HepG2 (cell line): ENCODE results near the gene ARHGAP5. TPM values are rescaled to one million over a fixed set of nuclear protein-coding genes. Genes with fewer than 3 reads are reported as not detected.

ENCODE experiments used
- ATF1 ChIP-seq: IDR thresholded peaks from 2 replicates; pipeline ENCODE4 v1.6.1; 2016; ENCODE audit warnings: mild to moderate bottlenecking, control low read depth
- CCDC6 ChIP-seq: sonication (generic); formaldehyde crosslinking; IDR thresholded peaks from 2 replicates; pipeline ENCODE4 v1.8.1; 2022; ENCODE audit warnings: mild to moderate bottlenecking, missing genetic modification reagents, moderate library complexity
- ELF3 ChIP-seq: IDR thresholded peaks from 2 replicates; pipeline ENCODE4 v1.6.1; 2016; ENCODE audit warnings: missing genetic modification reagents, missing compliant biosample characterization
- GPN1 ChIP-seq: sonication (generic); formaldehyde crosslinking; IDR thresholded peaks from 2 replicates; pipeline ENCODE4 v1.5.1; 2020; ENCODE audit warnings: missing genetic modification reagents, borderline replicate concordance
- KMT2B ChIP-seq: IDR thresholded peaks from 2 replicates; pipeline ENCODE4 v1.6.1; 2016; ENCODE audit warnings: missing genetic modification reagents, missing compliant biosample characterization
- NAIF1 ChIP-seq: sonication (generic); formaldehyde crosslinking; IDR thresholded peaks from 2 replicates; pipeline ENCODE4 v1.5.0; 2020; ENCODE audit warnings: mild to moderate bottlenecking, missing genetic modification reagents, borderline replicate concordance
- PRPF4 ChIP-seq: fragments of 200-400 bp; formaldehyde crosslinking; IDR thresholded peaks from 2 replicates; pipeline ENCODE4 v1.6.1; 2016; ENCODE audit warnings: low read length, low read depth; ENCODE audit not compliant: poor library complexity, severe bottlenecking
- RFX3 ChIP-seq: IDR thresholded peaks from 2 replicates; pipeline ENCODE4 v1.6.1; 2016; ENCODE audit warnings: missing biosample characterization, missing genetic modification reagents
- TERF1 ChIP-seq: sonication (generic); formaldehyde crosslinking; IDR thresholded peaks from 2 replicates; pipeline ENCODE4 v1.8.0; 2022; ENCODE audit warnings: mild to moderate bottlenecking, missing genetic modification reagents, moderate library complexity
- ZBTB33 ChIP-seq: sonication (generic); formaldehyde crosslinking; IDR thresholded peaks from 2 replicates; pipeline ENCODE4 v1.4.0; 2020; ENCODE audit warnings: missing genetic modification reagents
- ZBTB40 ChIP-seq, 2 experiments: fragments of 450-650 bp in 1 of 2; sonication (generic) in 1 of 2; formaldehyde crosslinking in 1 of 2; IDR thresholded peaks; 2 replicates each; pipeline versions ENCODE4 v1.6.1 to v1.8.0; 2016 to 2022; ENCODE audit warnings: antibody characterized with exemption in 1 of 2, mild to moderate bottlenecking in 1 of 2, missing genetic modification reagents in 1 of 2
- ZNF274 ChIP-seq: sonication (generic); formaldehyde crosslinking; IDR thresholded peaks from 2 replicates; pipeline ENCODE4 v1.5.1; 2020; ENCODE audit warnings: mild to moderate bottlenecking, missing genetic modification reagents
- ZNF567 ChIP-seq: sonication (generic); formaldehyde crosslinking; IDR thresholded peaks from 2 replicates; pipeline ENCODE4 v1.8.1; 2023; ENCODE audit warnings: mild to moderate bottlenecking, missing genetic modification reagents, borderline replicate concordance
- ZNF703 ChIP-seq: sonication (generic); formaldehyde crosslinking; IDR thresholded peaks from 2 replicates; pipeline ENCODE4 v1.5.1; 2020; ENCODE audit warnings: missing genetic modification reagents, mild to moderate bottlenecking, moderate library complexity, borderline replicate concordance
- ZNF720 ChIP-seq: sonication (generic); formaldehyde crosslinking; IDR thresholded peaks from 2 replicates; pipeline ENCODE4 v1.4.0; 2020; ENCODE audit warnings: missing genetic modification reagents
- ZNF775 ChIP-seq: sonication (generic); formaldehyde crosslinking; IDR thresholded peaks from 2 replicates; pipeline ENCODE4 v1.4.0; 2020; ENCODE audit warnings: missing genetic modification reagents, mild to moderate bottlenecking, moderate library complexity, borderline replicate concordance
- polyA plus RNA-seq, 8 experiments: library from polyadenylated mRNA; depleted of rRNA in 3 of 8; stranded (reverse) in 7 of 8; unstranded in 1 of 8; fragments of >200 nt; fragmentation: Illumina TruSeq in 4 of 8; extraction: Trizol in 4 of 8; gene quantifications; 2 replicates each; pipeline versions ENCODE4 v1.2.1 to v1.2.3, GENCODE V29; 2011 to 2016; ENCODE audit warnings: low read depth in 4 of 8, missing spikeins in 1 of 8, mixed read lengths in 1 of 8; ENCODE audit not compliant: insufficient read depth in 1 of 8
- total RNA-seq, 5 experiments: library from RNA; depleted of rRNA; stranded (reverse); fragments of >200 nt; fragmentation: Illumina TruSeq; extraction: Trizol; gene quantifications; 2 replicates each; pipeline ENCODE4 v1.2.3, GENCODE V29; 2016; ENCODE audit warnings: low read depth in 1 of 5

Gene ARHGAP5
- total and polyA plus RNA-seq, 2 of the 13 experiments (the other 11 are each of a cell fraction or from before 2014, with no cell fraction given) = 33.7 to 144 TPM

GRCh38 chr14:32202998-32203882, 126.1 kb downstream of the ARHGAP5 start, which contains the start of gene RNU6-8 (continued):
- TF ChIP-seq NAIF1 (peak; percentile 99), TERF1 (CRISPR knock-in tag) (no peak), ZNF775 (peak; percentile 97), ZNF703 (CRISPR knock-in tag) (no peak), CCDC6 (CRISPR knock-in tag) (peak; percentile 86; the same call in 1 of the 2 replicates), ELF3 (peak; percentile 32), KMT2B (CRISPR knock-in tag) (peak; percentile 97), ZNF274 (peak; percentile 98), ZBTB40 (IDR thresholded peaks at IDR 0.05) (no peak; the same call in 1 of the 2 replicates), ZBTB40 (CRISPR knock-in tag; IDR thresholded peaks at IDR 0.05) (no peak; the same call in 1 of the 2 replicates), ATF1 (CRISPR knock-in tag) (no peak; the same call in 1 of the 2 replicates), ZNF720 (CRISPR knock-in tag) (no peak), ZNF567 (peak; percentile 100), RFX3 (CRISPR knock-in tag) (no peak; the same call in 1 of the 2 replicates), ZBTB33 (CRISPR knock-in tag) (peak; percentile 24; the same call in 1 of the 2 replicates), GPN1 (CRISPR knock-in tag) (no peak; the same call in 1 of the 2 replicates), PRPF4 (peak; percentile 85)
